GM23248 (cell line): ENCODE measurements around the gene DES. TPM values are rescaled to one million over a fixed set of nuclear protein-coding genes. Genes with fewer than 3 reads are reported as not detected.
A peak's percentile ranks its signal among the peaks of the same experiment; 100 is the strongest.

Experiments used
- DNase-seq: peaks from one replicate; pipeline ENCODE4 v3.0.0-alpha.2; 2015
- H2AFZ ChIP-seq: fragments of 200-600 bp; sonication (generic); 2 replicates; pipeline ENCODE4 v1.6.1; 2016; ENCODE audit warnings: antibody characterized with exemption
- H3F3A ChIP-seq: fragments of 200-600 bp; sonication (generic); 2 replicates; pipeline ENCODE4 v1.6.1; 2016; ENCODE audit warnings: mild to moderate bottlenecking, antibody characterized with exemption, mixed run types; ENCODE audit not compliant: insufficient read depth
- H3K27ac ChIP-seq: fragments of 200-600 bp; sonication (generic); 2 replicates; pipeline ENCODE4 v1.5.1; 2016; ENCODE audit warnings: mild to moderate bottlenecking
- H3K27me3 ChIP-seq: fragments of 200-600 bp; sonication (generic); replicated peaks from 2 replicates; pipeline ENCODE4 v1.6.1; 2016; ENCODE audit warnings: mild to moderate bottlenecking; ENCODE audit not compliant: insufficient read depth
- H3K36me3 ChIP-seq: fragments of 200-600 bp; sonication (generic); 2 replicates; pipeline ENCODE4 v1.6.1; 2016; ENCODE audit warnings: low read depth, mild to moderate bottlenecking
- H3K4me1 ChIP-seq: fragments of 200-600 bp; sonication (generic); 2 replicates; pipeline ENCODE4 v1.6.1; 2016; ENCODE audit warnings: mild to moderate bottlenecking; ENCODE audit not compliant: insufficient read depth
- H3K4me2 ChIP-seq: fragments of 200-600 bp; sonication (generic); one replicate; pipeline ENCODE4 v1.6.1; 2016; ENCODE audit warnings: mild to moderate bottlenecking; ENCODE audit not compliant: unreplicated experiment
- H3K4me3 ChIP-seq: fragments of 200-600 bp; sonication (generic); 2 replicates; pipeline ENCODE4 v1.5.1; 2016; ENCODE audit warnings: mild to moderate bottlenecking
- H3K79me2 ChIP-seq: fragments of 200-600 bp; sonication (generic); 2 replicates; pipeline ENCODE4 v1.6.1; 2016; ENCODE audit warnings: mild to moderate bottlenecking; ENCODE audit not compliant: insufficient read depth
- H3K9ac ChIP-seq: fragments of 200-600 bp; sonication (generic); 2 replicates; pipeline ENCODE4 v1.6.1; 2016; ENCODE audit warnings: mild to moderate bottlenecking
- H3K9me2 ChIP-seq: fragments of 200-600 bp; sonication (generic); 2 replicates; pipeline ENCODE4 v1.6.1; 2016; ENCODE audit warnings: mixed run types, mild to moderate bottlenecking, moderate library complexity; ENCODE audit not compliant: insufficient read depth
- H3K9me3 ChIP-seq: fragments of 200-600 bp; sonication (generic); one replicate; pipeline ENCODE4 v1.6.1; 2017; ENCODE audit warnings: low read depth
- H4K20me1 ChIP-seq: fragments of 200-600 bp; sonication (generic); 2 replicates; pipeline ENCODE4 v1.6.0; 2016; ENCODE audit not compliant: insufficient read depth
- EZH2 ChIP-seq: fragments of 200-600 bp; sonication (generic); IDR thresholded peaks from 2 replicates; pipeline ENCODE4 v1.6.1; 2018; ENCODE audit warnings: antibody characterized with exemption, mild to moderate bottlenecking; ENCODE audit not compliant: insufficient read depth, poor library complexity, severe bottlenecking
- EZH2phosphoT487 ChIP-seq: fragments of 200-600 bp; sonication (generic); IDR thresholded peaks from 2 replicates; pipeline ENCODE4 v1.6.1; 2018; ENCODE audit warnings: antibody characterized with exemption, moderate library complexity, mild to moderate bottlenecking, low read depth; ENCODE audit not compliant: insufficient read depth
- WGBS, 2 experiments: methylation state at CpG; one replicate each; pipeline ENCODE4 v1.1.6; 2015 to 2017; ENCODE audit warnings: low lambda C conversion rate in 2 of 2, low coverage in 1 of 2; ENCODE audit errors: missing lambda C conversion rate in 2 of 2; 5-methylcytosine and 5-hydroxymethylcytosine counted together
- in situ Hi-C: fragments of 300-500 bp; cut with MboI; formaldehyde crosslinking; loops from 2 replicates; pipeline ENCODE4 v1.15.0; 2020
- polyA plus RNA-seq: library from polyadenylated mRNA; unstranded; fragments of >200 nt; fragmentation: Nextera tagmentation; extraction: Ambion mirVana; gene quantifications from 2 replicates; pipeline ENCODE4 v1.2.1, GENCODE V29; 2016
- total RNA-seq: library from RNA; depleted of rRNA; stranded (reverse); fragments of >200 nt; shearing (Covaris generic); gene quantifications from 2 replicates; pipeline ENCODE4 v1.2.3, GENCODE V29; 2014

Gene DES
- total and polyA plus RNA-seq, 2 experiments from 2014 or later: 1.1 to 2.7 TPM

DNA sequence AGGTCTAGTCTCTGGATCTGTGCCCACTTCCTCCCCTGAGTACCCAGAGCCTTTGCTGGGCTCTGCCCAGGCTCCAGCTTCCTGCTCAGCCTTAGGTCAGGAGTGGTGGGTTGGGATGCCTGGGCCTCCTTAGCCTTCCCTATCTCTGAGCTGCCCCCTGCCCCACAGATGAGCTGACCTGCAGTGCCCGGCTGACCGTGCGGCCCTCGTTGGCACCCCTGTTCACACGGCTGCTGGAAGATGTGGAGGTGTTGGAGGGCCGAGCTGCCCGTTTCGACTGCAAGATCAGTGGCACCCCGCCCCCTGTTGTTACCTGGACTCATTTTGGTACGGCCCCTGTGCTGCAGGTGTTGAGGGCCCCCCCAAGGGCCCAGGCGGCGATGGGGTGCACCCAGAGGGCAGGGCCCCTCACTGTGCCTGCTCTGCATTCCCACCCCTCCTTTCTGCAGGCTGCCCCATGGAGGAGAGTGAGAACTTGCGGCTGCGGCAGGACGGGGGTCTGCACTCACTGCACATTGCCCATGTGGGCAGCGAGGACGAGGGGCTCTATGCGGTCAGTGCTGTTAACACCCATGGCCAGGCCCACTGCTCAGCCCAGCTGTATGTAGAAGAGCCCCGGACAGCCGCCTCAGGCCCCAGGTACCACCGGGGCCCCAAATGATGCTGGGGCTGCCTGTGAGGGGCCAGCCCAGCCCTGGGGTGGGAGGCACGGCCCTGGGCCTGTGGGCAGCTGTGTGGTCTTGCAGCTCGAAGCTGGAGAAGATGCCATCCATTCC is 50.4 kb downstream of the DES start:
- no peak for DNase-seq
- H3K27ac ChIP-seq: no peak overlapping the region

DNA sequence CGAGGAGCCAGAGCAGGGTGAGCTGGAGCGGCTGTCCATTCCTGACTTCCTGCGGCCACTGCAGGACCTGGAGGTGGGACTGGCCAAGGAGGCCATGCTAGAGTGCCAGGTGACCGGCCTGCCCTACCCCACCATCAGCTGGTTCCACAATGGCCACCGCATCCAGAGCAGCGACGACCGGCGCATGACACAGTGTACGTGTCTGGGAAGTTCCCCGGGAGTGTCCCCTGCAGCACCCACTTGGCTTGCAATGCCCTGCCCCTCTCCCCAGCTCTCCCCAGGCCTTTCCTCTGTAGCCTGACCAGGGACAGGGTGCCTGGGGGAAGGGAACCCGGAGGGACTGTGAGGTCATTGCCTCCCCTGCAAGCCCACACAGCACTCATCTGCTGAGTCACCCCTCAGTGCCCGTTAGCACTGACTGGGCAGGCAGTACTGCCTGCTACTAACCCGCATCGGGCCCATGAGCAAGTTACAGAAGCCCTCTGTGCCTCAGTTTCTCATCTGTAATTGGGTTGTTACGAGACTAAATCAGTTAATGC is 51.1 kb downstream of the DES start:
- no peak overlapping the region for H3K9ac ChIP-seq
- no peak overlapping the region for H3K4me2 ChIP-seq
- peaks cover 8% of the 10 kb centered on the region for H3K4me1 ChIP-seq
- no peaks in the 10 kb centered on the region for H3K36me3 ChIP-seq
- no peaks in the 10 kb centered on the region for H3K9me3 ChIP-seq
- H3K79me2 ChIP-seq: no peaks in the 10 kb centered on the region
- no peaks in the 10 kb centered on the region for H3K27me3 ChIP-seq
- 72 to 75% methylated on average over 15 to 16 of the region's 16 CpGs for WGBS, 2 experiments
- H3K4me3 ChIP-seq: no peak overlapping the region
- H3K9me2 ChIP-seq: no peaks in the 10 kb centered on the region
- no peaks in the 10 kb centered on the region for H3F3A ChIP-seq
- DNase-seq: peak; percentile 91
- no peak for TF ChIP-seq EZH2phosphoT487
- no peak for TF ChIP-seq EZH2
- no peaks in the 10 kb centered on the region for H4K20me1 ChIP-seq
- no peak overlapping the region for H2AFZ ChIP-seq
- in situ Hi-C loops: no loop called here
- H3K27ac ChIP-seq: no peak overlapping the region

More for the DNA sequence above, 50.4 kb downstream of the DES start:
- no peaks in the 10 kb centered on the region for H3K27me3 ChIP-seq
- peaks cover 8% of the 10 kb centered on the region for H3K4me1 ChIP-seq
- no peaks in the 10 kb centered on the region for H3K36me3 ChIP-seq
- no peaks in the 10 kb centered on the region for H3K79me2 ChIP-seq
- no peak overlapping the region for H3K4me3 ChIP-seq
- no peaks in the 10 kb centered on the region for H3F3A ChIP-seq
- H3K4me2 ChIP-seq: no peak overlapping the region
- no peaks in the 10 kb centered on the region for H3K9me2 ChIP-seq
- no peak overlapping the region for H3K9ac ChIP-seq
- 94% methylated on average over 21 to 23 of the region's 23 CpGs for WGBS, 2 experiments
- H3K9me3 ChIP-seq: no peaks in the 10 kb centered on the region
- TF ChIP-seq EZH2phosphoT487 (no peak), EZH2 (no peak)
- no peaks in the 10 kb centered on the region for H4K20me1 ChIP-seq
- no peak overlapping the region for H2AFZ ChIP-seq
- in situ Hi-C loops: no loop called here

DNA sequence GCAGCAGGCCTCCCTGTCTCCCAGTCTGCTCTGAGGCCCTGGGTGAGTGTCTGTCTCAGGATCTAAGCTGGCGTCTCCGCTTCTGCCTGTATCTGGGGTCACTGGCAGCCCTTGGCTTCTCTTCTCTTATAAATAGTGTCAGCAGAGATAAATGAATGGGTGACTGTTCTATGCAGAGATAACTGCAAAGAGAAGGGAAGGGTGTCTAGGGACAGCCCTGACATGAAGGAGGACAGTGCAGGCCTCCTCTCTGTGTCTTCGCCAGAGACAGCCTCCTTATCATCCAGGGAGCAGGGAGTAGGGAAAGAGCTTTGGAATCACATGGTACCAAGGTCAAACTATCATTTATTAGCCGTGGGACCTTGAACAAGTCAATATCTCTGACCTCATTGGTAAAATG is 52.3 kb downstream of the DES start:
- H3F3A ChIP-seq: no peaks in the 10 kb centered on the region
- H3K27me3 ChIP-seq: no peaks in the 10 kb centered on the region
- H3K4me2 ChIP-seq: no peak overlapping the region
- DNase-seq: no peak
- H3K27ac ChIP-seq: no peak overlapping the region
- in situ Hi-C loops: no loop called here
- H3K36me3 ChIP-seq: no peaks in the 10 kb centered on the region
- H2AFZ ChIP-seq: no peak overlapping the region
- no peak overlapping the region for H3K9ac ChIP-seq
- 83 to 87% methylated on average over 4 of the region's 4 CpGs for WGBS, 2 experiments
- H3K9me3 ChIP-seq: no peaks in the 10 kb centered on the region
- no peaks in the 10 kb centered on the region for H4K20me1 ChIP-seq
- TF ChIP-seq EZH2 (no peak), EZH2phosphoT487 (no peak)
- no peaks in the 10 kb centered on the region for H3K79me2 ChIP-seq
- no peak overlapping the region for H3K4me3 ChIP-seq
- H3K9me2 ChIP-seq: no peaks in the 10 kb centered on the region
- H3K4me1 ChIP-seq: peaks cover 8% of the 10 kb centered on the region

DNA sequence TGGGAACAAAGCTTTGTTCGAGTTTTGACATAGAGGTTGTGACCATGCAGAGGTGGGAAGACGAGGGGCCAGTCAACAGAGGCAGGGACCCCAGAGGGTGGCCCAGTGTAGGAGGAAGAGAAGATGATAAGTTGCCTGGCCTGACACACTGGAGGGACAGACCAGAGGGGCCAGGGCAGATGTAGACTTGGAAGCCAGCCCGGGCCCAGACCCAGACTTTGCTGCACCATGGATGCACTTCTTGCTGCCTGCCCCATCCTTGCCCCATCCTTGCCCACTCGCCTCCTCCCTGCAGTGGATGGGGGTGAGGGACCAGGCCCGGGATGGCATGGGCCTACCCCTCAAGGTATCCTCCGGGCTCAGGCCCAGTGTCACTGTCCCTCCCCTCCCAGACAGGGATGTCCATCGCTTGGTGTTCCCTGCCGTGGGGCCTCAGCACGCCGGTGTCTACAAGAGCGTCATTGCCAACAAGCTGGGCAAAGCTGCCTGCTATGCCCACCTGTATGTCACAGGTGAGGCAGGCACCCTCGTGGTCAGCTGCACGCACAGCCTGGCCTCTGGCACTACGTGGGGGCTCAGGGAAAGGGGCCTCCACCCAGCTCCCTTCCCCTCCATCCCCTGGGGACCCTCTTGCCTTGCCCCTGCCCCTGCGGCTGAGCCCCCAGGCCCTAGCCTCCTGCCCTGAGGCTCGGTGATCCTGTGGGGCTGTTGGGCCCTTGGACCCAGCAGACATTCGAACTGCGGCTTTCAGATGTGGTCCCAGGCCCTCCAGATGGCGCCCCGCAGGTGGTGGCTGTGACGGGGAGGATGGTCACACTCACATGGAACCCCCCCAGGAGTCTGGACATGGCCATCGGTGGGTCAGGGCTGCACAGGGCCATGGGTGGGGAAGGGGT is 53.5 kb downstream of the DES start:
- H3K27me3 ChIP-seq: no peaks in the 10 kb centered on the region
- peaks cover 8% of the 10 kb centered on the region for H3K4me1 ChIP-seq
- H2AFZ ChIP-seq: no peak overlapping the region
- no peak overlapping the region for H3K4me2 ChIP-seq
- H3K36me3 ChIP-seq: no peaks in the 10 kb centered on the region
- H3K9ac ChIP-seq: no peak overlapping the region
- no peaks in the 10 kb centered on the region for H3K9me3 ChIP-seq
- no peaks in the 10 kb centered on the region for H3K79me2 ChIP-seq
- H3K4me3 ChIP-seq: no peak overlapping the region
- H3F3A ChIP-seq: no peaks in the 10 kb centered on the region
- no peaks in the 10 kb centered on the region for H3K9me2 ChIP-seq
- in situ Hi-C loops: no loop called here
- TF ChIP-seq EZH2phosphoT487 (no peak), EZH2 (no peak)
- H4K20me1 ChIP-seq: no peaks in the 10 kb centered on the region
- no peak overlapping the region for H3K27ac ChIP-seq
- DNase-seq: no peak
- 83 to 86% methylated on average over 20 to 22 of the region's 22 CpGs for WGBS, 2 experiments
